HG03280 (cell line): ENCODE results near the gene TMEM191B.
A peak's percentile ranks its signal among the peaks of the same experiment; 100 is the strongest.
"Not testable (repeated sequence)": the region's sequence is repeated elsewhere in the genome, so short reads cannot be mapped to it uniquely, and the experiment has no call there.

Experiments used
- ATAC-seq: cut with Tn5 transposase; IDR thresholded peaks from one replicate; pipeline ENCODE4 v1.9.1; 2021; ENCODE audit warnings: mild to moderate bottlenecking, moderate library complexity; ENCODE audit not compliant: unreplicated experiment

The TMEM191B gene

GRCh38 chr22:18554280-18555256 is 27.0 kb downstream of the TMEM191B start:
- ATAC-seq: not testable (repeated sequence)

GRCh38 chr22:18558516-18558915 is 30.9 kb downstream of the TMEM191B start:
- not testable (repeated sequence) for ATAC-seq

DNA sequence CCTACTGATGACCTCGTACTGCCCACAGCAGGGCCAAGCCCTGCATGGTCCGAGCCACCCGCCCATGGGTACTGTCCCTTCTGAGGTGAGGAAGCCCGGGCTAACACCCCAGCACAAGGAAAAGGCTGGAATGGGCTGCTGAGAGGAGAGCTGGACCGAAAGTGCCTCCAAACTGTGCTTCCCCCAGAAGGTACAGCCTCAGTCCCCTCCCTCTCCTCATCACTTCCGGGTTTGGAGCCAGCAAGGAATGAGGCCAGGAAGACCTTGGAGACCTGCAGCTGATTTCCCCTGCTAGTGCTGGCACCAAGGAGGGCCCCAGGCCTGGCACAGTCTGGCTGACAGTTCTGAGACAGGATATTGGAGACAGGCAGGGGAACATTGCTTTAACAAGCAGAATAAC is 31.3 kb downstream of the TMEM191B start:
- not testable (repeated sequence) for ATAC-seq

GRCh38 chr22:18560099-18560974 is 32.7 kb downstream of the TMEM191B start:
- not testable (repeated sequence) for ATAC-seq

DNA sequence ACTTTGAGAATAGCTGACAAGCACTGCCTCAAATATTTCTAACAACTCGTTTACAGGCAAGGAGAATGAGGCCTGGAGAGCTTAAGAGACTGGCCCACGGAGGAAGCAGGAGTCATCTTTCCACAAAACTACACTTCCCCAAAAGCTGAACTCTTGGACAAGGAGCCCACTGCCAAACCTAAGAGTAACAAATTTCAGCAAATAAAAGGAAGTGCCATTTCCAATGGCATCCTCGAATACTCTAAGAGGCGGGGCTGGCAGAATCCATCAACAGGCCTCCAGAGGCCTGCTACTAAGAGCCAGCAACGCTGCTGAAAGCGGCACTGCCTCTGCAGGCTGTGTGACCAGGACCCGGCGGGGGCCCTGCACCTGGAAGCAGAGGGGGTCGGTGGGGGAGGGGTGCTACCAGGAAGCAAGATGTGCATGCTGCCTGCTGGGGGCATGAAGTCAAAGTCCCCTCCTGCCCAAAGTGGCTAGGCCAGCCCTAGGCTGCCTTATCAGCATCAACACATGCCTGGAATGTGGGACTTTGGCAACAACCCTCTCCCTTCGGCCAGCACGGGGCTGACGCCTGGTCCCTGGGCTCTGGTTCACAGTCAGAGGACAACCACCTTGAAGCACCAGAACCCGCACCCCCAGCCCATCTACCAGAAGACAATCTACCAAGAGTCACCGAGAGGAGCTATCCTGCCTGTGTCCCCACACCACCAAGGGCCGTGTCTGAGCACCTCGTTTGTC is 43.1 kb downstream of the TMEM191B start:
- not testable (repeated sequence) for ATAC-seq

- ATAC-seq: not testable (repeated sequence)
Measured at GRCh38 chr22:18573483-18574164, 46.0 kb downstream of the TMEM191B start.

- ATAC-seq: not testable (repeated sequence)
Measured at GRCh38 chr22:18574555-18574954, 47.0 kb downstream of the TMEM191B start.

GRCh38 chr22:18575686-18576085 is 48.1 kb downstream of the TMEM191B start:
- not testable (repeated sequence) for ATAC-seq

DNA sequence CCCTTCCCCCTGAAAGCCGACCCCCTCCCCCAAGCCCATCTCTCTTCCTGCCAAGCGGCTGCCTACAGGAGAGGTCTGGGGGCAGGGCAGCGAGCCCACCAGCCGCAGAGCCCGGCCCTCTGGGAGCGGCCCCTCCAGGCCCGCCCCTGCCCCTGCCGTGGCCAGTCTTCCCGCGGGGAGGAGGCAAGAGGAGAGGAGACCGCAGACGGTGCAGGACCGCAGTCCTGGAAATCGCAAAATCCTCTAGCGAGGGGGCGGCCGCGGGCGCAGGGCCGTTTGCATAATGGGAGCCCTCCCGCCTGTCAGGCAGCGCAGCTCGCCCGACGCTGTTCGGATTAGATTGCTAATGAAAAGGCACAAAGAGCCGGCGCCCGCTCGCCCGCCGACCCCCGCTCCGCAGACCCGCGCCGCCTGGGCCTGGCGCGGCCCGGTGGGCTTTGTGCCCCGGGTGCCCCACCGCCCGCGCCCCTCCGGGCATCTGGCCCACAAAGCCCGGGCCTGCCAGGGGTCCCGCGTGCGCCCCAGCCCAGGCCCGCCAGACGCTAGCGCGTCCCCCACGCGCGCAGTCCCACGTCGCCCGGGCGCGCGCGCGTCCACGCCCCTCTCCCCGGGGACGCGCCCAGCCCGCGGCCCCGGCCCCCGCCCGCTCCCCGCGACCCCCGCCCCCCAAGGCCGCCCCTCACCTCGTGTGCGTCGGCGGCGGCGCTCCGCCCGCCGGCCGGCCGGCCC is 49.7 kb downstream of the TMEM191B start:
- peak; percentile 33 for ATAC-seq

- ATAC-seq: peak; percentile 90
Measured at GRCh38 chr22:18577847-18578246, 50.2 kb downstream of the TMEM191B start.
